HG03460 (cell line): ENCODE results near the gene CETN2.
"Not testable (repeated sequence)": the region's sequence is repeated elsewhere in the genome, so short reads cannot be mapped to it uniquely, and the experiment has no call there.

Experiments used
- ATAC-seq: cut with Tn5 transposase; IDR thresholded peaks from one replicate; pipeline ENCODE4 v1.9.1; 2021; ENCODE audit not compliant: unreplicated experiment

CETN2 gene

GRCh38 chrX:152833378-152833777, 2.8 kb upstream of the CETN2 start:
- no peak for ATAC-seq

- no peak for ATAC-seq
Observed at GRCh38 chrX:152832520-152832919, 2.0 kb upstream of the CETN2 start.

- no peak for ATAC-seq
Observed at GRCh38 chrX:152831391-152831790, 834 bp upstream of the CETN2 start.

GRCh38 chrX:152824841-152825374, 5.6 kb downstream of the CETN2 start:
- ATAC-seq = no peak

GRCh38 chrX:152823657-152824056, 6.9 kb downstream of the CETN2 start:
- ATAC-seq = no peak

- no peak for ATAC-seq
Observed at GRCh38 chrX:152822383-152823086, 8.0 kb downstream of the CETN2 start.

- no peak for ATAC-seq
Observed at GRCh38 chrX:152821145-152821765, 9.3 kb downstream of the CETN2 start.

GRCh38 chrX:152819732-152820131, 10.8 kb downstream of the CETN2 start:
- no peak for ATAC-seq

GRCh38 chrX:152819266-152819665, 11.3 kb downstream of the CETN2 start:
- no peak for ATAC-seq

GRCh38 chrX:152818356-152818755, 12.2 kb downstream of the CETN2 start:
- no peak for ATAC-seq

GRCh38 chrX:152817078-152817764, 13.3 kb downstream of the CETN2 start:
- ATAC-seq = no peak

- no peak for ATAC-seq
Observed at GRCh38 chrX:152814048-152814447, 16.5 kb downstream of the CETN2 start.

- no peak for ATAC-seq
Observed at GRCh38 chrX:152813206-152813605, 17.4 kb downstream of the CETN2 start.

GRCh38 chrX:152810403-152810802, 20.2 kb downstream of the CETN2 start:
- ATAC-seq = no peak

- no peak for ATAC-seq
Observed at GRCh38 chrX:152806035-152806434, 24.5 kb downstream of the CETN2 start.

- no peak for ATAC-seq
Observed at GRCh38 chrX:152798945-152799344, 31.6 kb downstream of the CETN2 start.

GRCh38 chrX:152787062-152787461, 43.5 kb downstream of the CETN2 start:
- not testable (repeated sequence) for ATAC-seq
